ENCODE results near the gene AUTS2.

The AUTS2 gene

GRCh38 chr7:69568266-69568665, 30.0 kb upstream of the AUTS2 start:
- H3K4me3 ChIP-seq (replicated peaks; ENCODE audit: low read depth, low read length) = no peak overlapping the region
- DNase-seq (ENCODE audit: extremely low read depth, low read depth) = no peak
- TF ChIP-seq CTCF (IDR thresholded peaks at IDR 0.05; ENCODE audit: low read depth, low read length, missing control alignments) = no peak

GRCh38 chr7:69575651-69576050, 22.6 kb upstream of the AUTS2 start:
- DNase-seq (ENCODE audit: extremely low read depth, low read depth) = no peak
- H3K4me3 ChIP-seq (replicated peaks; ENCODE audit: low read depth, low read length) = no peak overlapping the region
- TF ChIP-seq CTCF (IDR thresholded peaks at IDR 0.05; ENCODE audit: low read depth, low read length, missing control alignments) = no peak

- no peak overlapping the region for H3K4me3 ChIP-seq (replicated peaks; ENCODE audit: low read depth, low read length)
- no peak for TF ChIP-seq CTCF (IDR thresholded peaks at IDR 0.05; ENCODE audit: low read depth, low read length, missing control alignments)
- DNase-seq (ENCODE audit: extremely low read depth, low read depth) = no peak
Measured at GRCh38 chr7:69577221-69577620, 21.1 kb upstream of the AUTS2 start.

- DNase-seq (ENCODE audit: extremely low read depth, low read depth) = no peak
- no peak overlapping the region for H3K4me3 ChIP-seq (replicated peaks; ENCODE audit: low read depth, low read length)
- no peak for TF ChIP-seq CTCF (IDR thresholded peaks at IDR 0.05; ENCODE audit: low read depth, low read length, missing control alignments)
Measured at GRCh38 chr7:69585169-69585568, 13.1 kb upstream of the AUTS2 start.

GRCh38 chr7:69586321-69586720, 12.0 kb upstream of the AUTS2 start:
- no peak overlapping the region for H3K4me3 ChIP-seq (replicated peaks; ENCODE audit: low read depth, low read length)
- no peak for TF ChIP-seq CTCF (IDR thresholded peaks at IDR 0.05; ENCODE audit: low read depth, low read length, missing control alignments)
- DNase-seq (ENCODE audit: extremely low read depth, low read depth) = no peak

GRCh38 chr7:69588773-69589172, 9.5 kb upstream of the AUTS2 start:
- TF ChIP-seq CTCF (IDR thresholded peaks at IDR 0.05; ENCODE audit: low read depth, low read length, missing control alignments) = no peak

GRCh38 chr7:69591805-69592204, 6.5 kb upstream of the AUTS2 start:
- no peak overlapping the region for H3K4me3 ChIP-seq (replicated peaks; ENCODE audit: low read depth, low read length)
- TF ChIP-seq CTCF (IDR thresholded peaks at IDR 0.05; ENCODE audit: low read depth, low read length, missing control alignments) = no peak
- DNase-seq (ENCODE audit: extremely low read depth, low read depth) = no peak

More at GRCh38 chr7:69588773-69589172, 9.5 kb upstream of the AUTS2 start:
- no peak for DNase-seq (ENCODE audit: extremely low read depth, low read depth)
- H3K4me3 ChIP-seq (replicated peaks; ENCODE audit: low read depth, low read length) = no peak overlapping the region

Data from HFF-Myc (cell line).